Heart left ventricle (tissue), 16 donors: ENCODE results near the gene KNDC1. TPM values are rescaled to one million over a fixed set of nuclear protein-coding genes. Genes with fewer than 3 reads are reported as not detected.

Experiments
- ATAC-seq, 4 donors: fragments of 200-7000 bp; cut with Tn5 transposase; one replicate each; pipeline ENCODE4 v1.9.1; 2020 to 2022; ENCODE audit warnings: moderate library complexity in 4 of 4, mild to moderate bottlenecking in 3 of 4, moderate number of reproducible peaks in 1 of 4
- DNase-seq, 5 donors: peaks; one replicate each; pipeline ENCODE4 v3.0.0-alpha.2; 2020
- H3K27ac ChIP-seq, 12 donors: fragments of 200-600 bp; sonication (generic) in 4 of 12; one replicate each; pipeline versions ENCODE4 v1.5.0 to v1.8.0; 2016 to 2022; ENCODE audit warnings: mild to moderate bottlenecking in 2 of 12
- H3K27me3 ChIP-seq, 9 donors: fragments of 200-600 bp; sonication (generic) in 2 of 9; one replicate each; pipeline versions ENCODE4 v1.5.1 to v1.8.0; 2016 to 2022; ENCODE audit warnings: mild to moderate bottlenecking in 3 of 9
- H3K36me3 ChIP-seq, 9 donors: fragments of 200-600 bp; sonication (generic) in 2 of 9; one replicate each; pipeline versions ENCODE4 v1.5.0 to v1.8.0; 2018 to 2022; ENCODE audit warnings: mild to moderate bottlenecking in 2 of 9
- H3K4me1 ChIP-seq, 12 donors: fragments of 200-600 bp; sonication (generic) in 4 of 12; one replicate each; pipeline versions ENCODE4 v1.5.0 to v1.8.0; 2016 to 2022; ENCODE audit warnings: mild to moderate bottlenecking in 3 of 12
- H3K4me3 ChIP-seq, 12 donors: fragments of 200-600 bp; sonication (generic) in 4 of 12; one replicate each; pipeline versions ENCODE4 v1.5.0 to v1.8.0; 2017 to 2022; ENCODE audit warnings: mild to moderate bottlenecking in 9 of 12, moderate library complexity in 4 of 12
- H3K9me3 ChIP-seq, 12 donors: fragments of 200-600 bp; sonication (generic) in 4 of 12; one replicate each; pipeline versions ENCODE4 v1.5.0 to v1.8.0; 2016 to 2022; ENCODE audit warnings: mild to moderate bottlenecking in 1 of 12
- POLR2A ChIP-seq, 2 donors: fragments of 450-650 bp; IDR thresholded peaks; one replicate each; pipeline ENCODE4 v1.6.1; 2017; ENCODE audit warnings: antibody characterized with exemption in 2 of 2, mild to moderate bottlenecking in 2 of 2, moderate library complexity in 2 of 2
- WGBS, 4 donors: extraction: QIAGEN DNeasy Blood & Tissue Kit in 2 of 4; methylation state at CpG; one replicate each; pipeline versions ENCODE4 v1.1.5 to v1.1.7; 2013 to 2018; 5-methylcytosine and 5-hydroxymethylcytosine counted together
- intact Hi-C, 10 donors: fragments of 100-400 bp; cut with DNase I; formaldehyde crosslinking; loops; one replicate each; pipeline versions ENCODE4 v1.11.1 to v1.14.2; 2022
- polyA plus RNA-seq, 2 donors: library from polyadenylated mRNA; stranded (reverse); fragments of 200-250 nt; gene quantifications; one replicate each; pipeline ENCODE4 v1.2.3, GENCODE V29; 2013
- total RNA-seq, 9 donors: library from RNA; depleted of rRNA in 2 of 9; stranded (reverse); fragments of >200 nt in 2 of 9; fragmentation: NEBNext Ultra II Directional in 3 of 9; extraction: Animal tissue kit (Norgen Biotek cat#: 25700) in 3 of 9; gene quantifications; one replicate each; pipeline versions ENCODE4 v1.1.0 to v1.2.4, GENCODE V29; 2016 to 2023
- TF ChIP-seq, protein P1 (sequence below), 12 donors: fragments of 200-600 bp; sonication (generic) in 4 of 12; IDR thresholded peaks; one replicate each; pipeline versions ENCODE4 v1.5.0 to v1.8.0; 2018 to 2022; ENCODE audit warnings: antibody characterized with exemption in 12 of 12, mild to moderate bottlenecking in 5 of 12
- donor health status: ischemic (EF 13 %, LVEDD 7.1; RV severe dilation, severe dysfunction).
- donor health status: healthy with polysubstance abuse.
- donor health status: DM: no; HTN: yes; CAD: no.
- donor health status: DM: no; HTN: no; CAD: no.
- donor health status: ischemic (EF 25% LVEDD 6.9; RV normal size, moderate dysfunction).
- donor health status: ischemic (EF 25% LVEDD 5.7; RV mildly dilated, moderate dysfunction).
- donor health status: healthy.
- donor health status: DM: yes; HTN: yes; CAD: no.
- donor health status: ischemic (EF 35%, LVEDD 5.7; RV mildly dilated, moderate dysfunction).
- donor health status: nonischemic (EF 11% LVEDD 7.7; RV severe dilation, severe dysfunction).
- donor health status: DM: yes; HTN: yes; CAD: no.
- donor health status: PGD.
- donor health status: ischemic (EF 29% LVEDD 5.4; RV normal size, mild dysfunction).
- donor health status: nonischemic (EF 23%, LVEDD 6.1; RV moderate dilation, normal function).

Gene KNDC1
- total and polyA plus RNA-seq, 11 donors = 0.04 to 2.9 (median 0.10) TPM; not detected in 3

DNA sequence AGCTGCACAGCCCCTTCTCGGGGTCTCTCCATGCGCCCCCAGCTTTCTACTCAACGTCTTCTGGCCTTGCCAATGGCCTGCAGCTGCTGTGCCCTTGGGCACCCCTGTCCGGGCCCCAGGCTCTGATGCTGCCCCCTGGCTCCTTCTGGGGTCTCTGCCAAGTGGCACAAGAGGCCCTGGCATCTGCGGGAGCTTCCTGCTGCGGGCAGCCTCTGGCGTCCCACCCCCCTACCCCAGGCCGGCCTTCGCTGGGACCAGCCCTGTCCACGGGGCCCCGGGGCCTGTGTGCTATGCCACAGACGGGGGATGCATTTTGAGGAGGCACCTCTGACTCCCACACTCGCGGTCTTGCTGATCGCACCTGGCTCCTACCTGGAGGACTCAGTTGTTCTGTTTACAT lies 80.0 kb downstream of the KNDC1 start:
- no peak overlapping the region for H3K27ac ChIP-seq
- H3K4me3 ChIP-seq = no peak overlapping the region
- no peaks in the 10 kb centered on the region for H3K9me3 ChIP-seq
- no peak for TF ChIP-seq POLR2A (IDR thresholded peaks at IDR 0.05)
- TF ChIP-seq, protein P1, sequence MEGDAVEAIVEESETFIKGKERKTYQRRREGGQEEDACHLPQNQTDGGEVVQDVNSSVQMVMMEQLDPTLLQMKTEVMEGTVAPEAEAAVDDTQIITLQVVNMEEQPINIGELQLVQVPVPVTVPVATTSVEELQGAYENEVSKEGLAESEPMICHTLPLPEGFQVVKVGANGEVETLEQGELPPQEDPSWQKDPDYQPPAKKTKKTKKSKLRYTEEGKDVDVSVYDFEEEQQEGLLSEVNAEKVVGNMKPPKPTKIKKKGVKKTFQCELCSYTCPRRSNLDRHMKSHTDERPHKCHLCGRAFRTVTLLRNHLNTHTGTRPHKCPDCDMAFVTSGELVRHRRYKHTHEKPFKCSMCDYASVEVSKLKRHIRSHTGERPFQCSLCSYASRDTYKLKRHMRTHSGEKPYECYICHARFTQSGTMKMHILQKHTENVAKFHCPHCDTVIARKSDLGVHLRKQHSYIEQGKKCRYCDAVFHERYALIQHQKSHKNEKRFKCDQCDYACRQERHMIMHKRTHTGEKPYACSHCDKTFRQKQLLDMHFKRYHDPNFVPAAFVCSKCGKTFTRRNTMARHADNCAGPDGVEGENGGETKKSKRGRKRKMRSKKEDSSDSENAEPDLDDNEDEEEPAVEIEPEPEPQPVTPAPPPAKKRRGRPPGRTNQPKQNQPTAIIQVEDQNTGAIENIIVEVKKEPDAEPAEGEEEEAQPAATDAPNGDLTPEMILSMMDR (IDR thresholded peaks at IDR 0.05) = no peak
- intact Hi-C loops = no loop called here
- H3K36me3 ChIP-seq = no peaks in the 10 kb centered on the region
- peaks cover 0 to 37% (median 4%) of the 10 kb centered on the region in 12 donors for H3K4me1 ChIP-seq
- DNase-seq (no peak), ATAC-seq (no peak)
- WGBS, 4 donors = 66 to 76% (median 72%) methylated on average over 15 of the region's 15 CpGs
- H3K27me3 ChIP-seq = peaks cover 37 to 94% (median 76%) of the 10 kb centered on the region in 9 donors

DNA sequence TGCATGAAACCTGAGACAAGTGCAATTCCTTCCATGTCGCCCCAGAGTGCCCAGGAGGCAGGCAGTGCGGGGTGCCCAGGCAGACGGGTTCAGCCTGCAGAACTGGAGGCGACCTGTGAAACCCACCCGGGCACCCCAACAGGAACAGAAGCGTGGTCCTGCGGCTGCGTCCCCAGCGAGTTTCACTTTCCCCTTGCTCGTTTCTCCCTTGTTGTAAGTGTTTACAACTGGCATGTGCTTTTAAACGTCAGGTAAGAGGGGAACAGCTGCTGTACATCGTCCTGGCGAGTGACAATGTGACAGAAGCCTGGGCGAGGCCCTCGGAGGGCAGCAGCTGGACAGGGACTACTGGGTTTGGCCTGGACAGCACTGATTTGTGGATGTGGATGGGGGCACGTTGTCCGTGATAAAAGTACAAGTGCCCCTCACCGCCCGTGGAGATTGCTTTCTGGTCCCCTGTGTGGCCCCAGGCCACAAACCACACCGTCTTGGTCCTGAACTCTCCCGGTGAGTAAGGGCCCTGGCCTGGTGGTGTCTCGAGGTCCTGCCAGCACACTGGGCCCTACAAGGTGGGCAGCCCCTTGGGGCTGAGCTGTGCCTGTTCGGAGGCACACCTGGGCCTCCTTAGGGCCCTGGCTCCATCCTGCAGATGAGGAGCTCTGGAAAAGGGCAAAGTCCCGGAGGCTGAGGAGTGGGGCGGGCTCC lies 81.6 kb downstream of the KNDC1 start:
- TF ChIP-seq POLR2A (IDR thresholded peaks at IDR 0.05) = no peak
- TF ChIP-seq, protein P1 (IDR thresholded peaks at IDR 0.05) = no peak
- Histone ChIP-seq H3K27me3 (peaks cover 28 to 92% (median 73%) of the 10 kb centered on the region in 9 donors), H3K27ac (no peak overlapping the region), H3K9me3 (no peaks in the 10 kb centered on the region), H3K4me1 (peaks cover 0 to 27% (median 2%) of the 10 kb centered on the region in 12 donors), H3K36me3 (no peaks in the 10 kb centered on the region), H3K4me3 (peak overlapping the region in 1 of 12 donors; percentile 52)
- DNase-seq (no peak), ATAC-seq (no peak)
- intact Hi-C loops = no loop called here
- WGBS, 4 donors = 65 to 72% (median 70%) methylated on average over 18 to 25 of the region's 25 CpGs

DNA sequence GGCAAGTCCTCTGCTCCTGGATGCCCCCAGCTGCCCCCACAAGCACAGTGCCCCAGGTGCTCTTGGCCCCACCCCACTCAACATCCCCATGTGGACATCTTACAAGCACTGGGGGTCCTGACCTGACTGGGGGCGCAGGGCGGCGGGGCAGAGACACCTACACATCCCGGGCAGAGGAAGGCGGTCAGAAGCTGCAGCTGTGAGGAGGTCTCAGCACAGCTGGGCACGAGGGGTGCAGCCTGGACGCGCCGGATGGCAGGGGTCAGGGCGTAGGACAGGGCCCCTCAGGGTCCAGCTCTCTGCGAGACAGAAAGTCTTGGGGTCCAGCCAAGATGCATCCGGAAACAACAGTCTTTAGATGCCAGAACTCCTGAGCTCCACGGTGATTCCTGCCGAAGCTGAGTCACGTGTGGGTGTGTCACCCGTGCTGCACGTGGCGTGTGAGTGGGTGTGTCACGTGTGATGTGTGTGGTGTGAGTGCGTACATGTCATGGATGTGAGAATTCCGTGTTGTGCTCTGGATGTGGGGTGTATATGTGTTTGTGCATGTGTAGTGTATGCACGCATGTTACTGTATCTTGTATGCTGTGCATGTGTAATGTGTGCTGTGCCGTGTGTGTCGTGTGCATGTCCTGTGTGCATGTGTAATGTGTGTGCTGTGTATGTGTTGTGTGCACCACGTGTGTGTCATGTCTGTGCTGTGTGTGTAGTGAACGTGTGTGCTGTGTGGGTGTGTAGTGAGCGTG lies 82.8 kb downstream of the KNDC1 start:
- no peak overlapping the region for H3K27ac ChIP-seq
- H3K36me3 ChIP-seq = no peaks in the 10 kb centered on the region
- DNase-seq = no peak
- no peak for TF ChIP-seq POLR2A (IDR thresholded peaks at IDR 0.05)
- TF ChIP-seq, protein P1 (IDR thresholded peaks at IDR 0.05) = no peak
- 73 to 82% (median 79%) methylated on average over 27 of the region's 27 CpGs for WGBS, 4 donors
- peaks cover 16 to 91% (median 62%) of the 10 kb centered on the region in 9 donors for H3K27me3 ChIP-seq
- H3K4me1 ChIP-seq = peaks cover 0 to 16% (median 0%) of the 10 kb centered on the region in 12 donors
- no peaks in the 10 kb centered on the region for H3K9me3 ChIP-seq
- intact Hi-C loops = no loop called here
- no peak for ATAC-seq
- no peak overlapping the region for H3K4me3 ChIP-seq

GRCh38 chr10:133243593-133243992 lies 83.6 kb downstream of the KNDC1 start:
- peaks cover 9 to 91% (median 54%) of the 10 kb centered on the region in 9 donors for H3K27me3 ChIP-seq
- no peak for DNase-seq
- intact Hi-C loops = no loop called here
- 62 to 76% (median 68%) methylated on average over 14 of the region's 14 CpGs for WGBS, 4 donors
- no peak overlapping the region for H3K27ac ChIP-seq
- H3K9me3 ChIP-seq = no peaks in the 10 kb centered on the region
- TF ChIP-seq, protein P1 (IDR thresholded peaks at IDR 0.05) = no peak
- TF ChIP-seq POLR2A (IDR thresholded peaks at IDR 0.05) = no peak
- ATAC-seq = no peak
- H3K4me1 ChIP-seq = peaks cover 0 to 16% (median 0%) of the 10 kb centered on the region in 12 donors
- no peak overlapping the region for H3K4me3 ChIP-seq
- no peaks in the 10 kb centered on the region for H3K36me3 ChIP-seq
